ENCODE data around the gene OPRM1. TPM values are rescaled to one million over a fixed set of nuclear protein-coding genes. Genes with fewer than 3 reads are reported as not detected.

OPRM1 gene
- total RNA-seq, 1 experiment from 2014 or later: not detected

DNA sequence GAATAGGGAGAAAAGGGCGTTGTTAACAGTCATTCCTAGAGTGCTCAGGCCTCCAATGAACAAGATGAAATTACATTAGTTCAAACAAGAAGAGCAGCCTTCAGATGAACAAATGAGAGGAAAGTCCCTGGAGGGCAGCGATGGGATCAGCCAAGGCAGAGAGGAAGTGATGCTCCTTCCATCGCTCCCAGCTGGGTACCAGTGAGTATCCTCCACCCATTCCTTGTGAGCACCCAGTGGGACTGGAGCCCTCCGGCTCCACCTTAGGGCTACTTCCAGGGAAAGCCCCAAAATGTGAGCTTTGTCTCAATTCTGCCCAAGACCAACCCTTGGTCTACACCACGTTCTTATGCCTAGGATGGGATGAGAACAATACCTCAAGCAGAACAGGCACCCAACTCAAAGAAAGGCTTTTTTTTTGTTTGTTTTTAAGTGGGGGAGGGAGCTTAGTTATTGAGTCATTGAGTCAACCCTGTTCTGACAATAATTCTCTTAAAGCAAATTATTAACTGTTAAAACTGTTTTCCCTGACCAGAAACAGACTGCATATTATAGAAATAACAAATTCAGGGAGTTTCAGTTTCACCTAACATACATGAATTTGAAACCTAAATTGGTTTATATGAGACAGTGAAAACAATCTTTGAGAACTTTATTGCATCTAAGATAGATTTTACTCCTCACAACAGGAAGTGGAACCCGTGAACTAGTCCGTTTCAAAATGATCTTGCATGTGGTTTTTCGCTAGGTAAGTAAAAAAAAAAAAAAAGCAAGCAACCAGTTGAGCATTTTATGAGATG is 210.7 kb downstream of the OPRM1 start:
- Histone ChIP-seq H3K4me1 (no peaks in the 10 kb centered on the region), H3K9me3 (0 out of 2 replicates have a peak, but pooled peaks cover 2% of the 10 kb centered on the region), H3K4me3 (ENCODE audit: low read depth, low read length) (no peak overlapping the region), H3K36me3 (ENCODE audit: control insufficient read depth, insufficient read depth, low read length) (no peaks in the 10 kb centered on the region), H3K27me3 (replicated peaks; ENCODE audit: control insufficient read depth, insufficient read depth, low read length) (no peaks in the 10 kb centered on the region; the same call in 1 of the 2 replicates)
- DNase-seq: no peak
- BruUV-seq (replicated peaks): no TSS peak
- Mint-ChIP-seq H3K4me1 (ENCODE audit: low read depth, unreplicated experiment) (peaks cover 8% of the 10 kb centered on the region), H3K27me3 (ENCODE audit: insufficient read depth, unreplicated experiment) (peaks cover 8% of the 10 kb centered on the region), H3K4me3 (ENCODE audit: unreplicated experiment) (no peak overlapping the region), H3K36me3 (ENCODE audit: insufficient read depth, unreplicated experiment) (no peaks in the 10 kb centered on the region), H3K27ac (ENCODE audit: unreplicated experiment) (no peak overlapping the region), H3K9me3 (ENCODE audit: unreplicated experiment) (peaks cover 7% of the 10 kb centered on the region)
- POLR2A ChIA-PET: no interaction called here
- TF ChIP-seq, protein P1, sequence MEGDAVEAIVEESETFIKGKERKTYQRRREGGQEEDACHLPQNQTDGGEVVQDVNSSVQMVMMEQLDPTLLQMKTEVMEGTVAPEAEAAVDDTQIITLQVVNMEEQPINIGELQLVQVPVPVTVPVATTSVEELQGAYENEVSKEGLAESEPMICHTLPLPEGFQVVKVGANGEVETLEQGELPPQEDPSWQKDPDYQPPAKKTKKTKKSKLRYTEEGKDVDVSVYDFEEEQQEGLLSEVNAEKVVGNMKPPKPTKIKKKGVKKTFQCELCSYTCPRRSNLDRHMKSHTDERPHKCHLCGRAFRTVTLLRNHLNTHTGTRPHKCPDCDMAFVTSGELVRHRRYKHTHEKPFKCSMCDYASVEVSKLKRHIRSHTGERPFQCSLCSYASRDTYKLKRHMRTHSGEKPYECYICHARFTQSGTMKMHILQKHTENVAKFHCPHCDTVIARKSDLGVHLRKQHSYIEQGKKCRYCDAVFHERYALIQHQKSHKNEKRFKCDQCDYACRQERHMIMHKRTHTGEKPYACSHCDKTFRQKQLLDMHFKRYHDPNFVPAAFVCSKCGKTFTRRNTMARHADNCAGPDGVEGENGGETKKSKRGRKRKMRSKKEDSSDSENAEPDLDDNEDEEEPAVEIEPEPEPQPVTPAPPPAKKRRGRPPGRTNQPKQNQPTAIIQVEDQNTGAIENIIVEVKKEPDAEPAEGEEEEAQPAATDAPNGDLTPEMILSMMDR (IDR thresholded peaks at IDR 0.05; ENCODE audit: insufficient read depth in 1 of 2, low read depth in 1 of 2, low read length in 1 of 2, severe bottlenecking in 1 of 2, unreplicated experiment in 1 of 2): no peak
- intact Hi-C loops (cut with micrococcal nuclease; ENCODE audit: unreplicated experiment): no loop called here
- CTCF ChIA-PET: no interaction called here

GRCh38 chr6:154251116-154251515 is 212.1 kb downstream of the OPRM1 start:
- Mint-ChIP-seq H3K4me3 (ENCODE audit: unreplicated experiment) (no peak overlapping the region), H3K36me3 (ENCODE audit: insufficient read depth, unreplicated experiment) (no peaks in the 10 kb centered on the region), H3K27me3 (ENCODE audit: insufficient read depth, unreplicated experiment) (peaks cover 8% of the 10 kb centered on the region), H3K4me1 (ENCODE audit: low read depth, unreplicated experiment) (peaks cover 8% of the 10 kb centered on the region), H3K27ac (ENCODE audit: unreplicated experiment) (no peak overlapping the region), H3K9me3 (ENCODE audit: unreplicated experiment) (peaks cover 21% of the 10 kb centered on the region)
- POLR2A ChIA-PET: no interaction called here
- H3K27me3 ChIP-seq (replicated peaks; ENCODE audit: control insufficient read depth, insufficient read depth, low read length): no peaks in the 10 kb centered on the region; the same call in 1 of the 2 replicates
- CTCF ChIA-PET: no interaction called here
- no peaks in the 10 kb centered on the region for H3K36me3 ChIP-seq (ENCODE audit: control insufficient read depth, insufficient read depth, low read length)
- H3K9me3 ChIP-seq: peaks cover 9% of the 10 kb centered on the region; the same call in 1 of the 2 replicates
- intact Hi-C loops (cut with micrococcal nuclease; ENCODE audit: unreplicated experiment): no loop called here
- no peak overlapping the region for H3K4me3 ChIP-seq (ENCODE audit: low read depth, low read length)
- TF ChIP-seq, protein P1 (IDR thresholded peaks at IDR 0.05; ENCODE audit: insufficient read depth in 1 of 2, low read depth in 1 of 2, low read length in 1 of 2, severe bottlenecking in 1 of 2, unreplicated experiment in 1 of 2): no peak
- no peaks in the 10 kb centered on the region for H3K4me1 ChIP-seq
- no peak for DNase-seq
- BruUV-seq (replicated peaks): no TSS peak

DNA sequence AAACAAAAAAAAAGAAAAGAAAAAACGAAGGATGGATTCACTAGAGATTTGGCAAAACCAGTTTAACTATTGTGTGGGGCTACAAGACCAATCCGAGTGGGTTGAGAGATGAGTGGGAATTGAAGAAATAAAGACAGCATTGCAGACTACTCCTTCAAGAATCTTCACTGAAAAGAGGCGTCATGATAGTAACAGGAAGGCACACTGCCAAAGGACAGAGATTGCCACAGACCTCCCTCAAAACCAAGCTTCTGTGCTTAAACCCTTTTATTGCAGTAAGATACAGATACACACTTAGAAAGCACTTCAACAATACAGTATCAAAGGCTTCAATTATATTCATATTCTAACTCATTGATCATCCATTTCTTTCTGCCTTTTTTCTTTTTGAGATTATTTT is 213.6 kb downstream of the OPRM1 start:
- peaks cover 29% of the 10 kb centered on the region for H3K9me3 Mint-ChIP-seq (ENCODE audit: unreplicated experiment)
- peaks cover 3% of the 10 kb centered on the region for H3K27me3 Mint-ChIP-seq (ENCODE audit: insufficient read depth, unreplicated experiment)
- no peak for DNase-seq
- intact Hi-C loops (cut with micrococcal nuclease; ENCODE audit: unreplicated experiment): no loop called here
- no TSS peak for BruUV-seq (replicated peaks)
- H3K36me3 Mint-ChIP-seq (ENCODE audit: insufficient read depth, unreplicated experiment): no peaks in the 10 kb centered on the region
- Histone ChIP-seq H3K36me3 (ENCODE audit: control insufficient read depth, insufficient read depth, low read length) (no peaks in the 10 kb centered on the region), H3K9me3 (peaks cover 9% of the 10 kb centered on the region; the same call in 1 of the 2 replicates), H3K27me3 (replicated peaks; ENCODE audit: control insufficient read depth, insufficient read depth, low read length) (no peaks in the 10 kb centered on the region; the same call in 1 of the 2 replicates), H3K4me3 (ENCODE audit: low read depth, low read length) (no peak overlapping the region), H3K4me1 (no peaks in the 10 kb centered on the region)
- no peak overlapping the region for H3K4me3 Mint-ChIP-seq (ENCODE audit: unreplicated experiment)
- TF ChIP-seq, protein P1 (IDR thresholded peaks at IDR 0.05; ENCODE audit: insufficient read depth in 1 of 2, low read depth in 1 of 2, low read length in 1 of 2, severe bottlenecking in 1 of 2, unreplicated experiment in 1 of 2): no peak
- POLR2A ChIA-PET: no interaction called here
- no peak overlapping the region for H3K27ac Mint-ChIP-seq (ENCODE audit: unreplicated experiment)
- CTCF ChIA-PET: no interaction called here
- H3K4me1 Mint-ChIP-seq (ENCODE audit: low read depth, unreplicated experiment): no peaks in the 10 kb centered on the region

All from Caco-2 (cell line).